Peyer's patch (tissue), 4 donors: ENCODE data around the gene CCDC85B. TPM values are rescaled to one million over a fixed set of nuclear protein-coding genes. Genes with fewer than 3 reads are reported as not detected.

Experiments used
- DNase-seq, 3 donors: peaks; one replicate each; pipeline ENCODE4 v3.0.0-alpha.2; 2017 to 2019
- H3K27ac ChIP-seq, 4 donors: fragments of 200-600 bp; sonication (generic); one replicate each; pipeline ENCODE4 v1.5.1; 2016 to 2019
- H3K27me3 ChIP-seq, 2 donors: fragments of 200-600 bp; sonication (generic); one replicate each; pipeline ENCODE4 v1.5.1; 2019
- H3K36me3 ChIP-seq, 3 donors: fragments of 200-600 bp; sonication (generic); one replicate each; pipeline ENCODE4 v1.5.1; 2016 to 2019
- H3K4me1 ChIP-seq, 4 donors: fragments of 200-600 bp; sonication (generic); one replicate each; pipeline ENCODE4 v1.5.1; 2016 to 2019
- H3K4me3 ChIP-seq, 4 donors: fragments of 200-600 bp; sonication (generic); 1 replicate in 3 of 4; 2 replicates in 1 of 4; pipeline ENCODE4 v1.5.1; 2016 to 2019; ENCODE audit warnings: mild to moderate bottlenecking in 1 of 4
- H3K9me3 ChIP-seq, 4 donors: fragments of 200-600 bp; sonication (generic); one replicate each; pipeline ENCODE4 v1.5.1; 2016 to 2019; ENCODE audit warnings: mild to moderate bottlenecking in 1 of 4
- CTCF ChIP-seq, 6 experiments: fragments of 450-650 bp in 4 of 6; fragments of 200-600 bp in 2 of 6; sonication (generic) in 1 of 6; IDR thresholded peaks; one replicate each; pipeline ENCODE4 v1.5.1; 2017 to 2019; ENCODE audit warnings: antibody characterized with exemption in 6 of 6, mild to moderate bottlenecking in 3 of 6, moderate library complexity in 1 of 6
- POLR2A ChIP-seq, 2 donors: fragments of 450-650 bp; IDR thresholded peaks; one replicate each; pipeline ENCODE4 v1.5.1; 2017; ENCODE audit warnings: antibody characterized with exemption in 2 of 2, mild to moderate bottlenecking in 2 of 2, moderate library complexity in 2 of 2
- total RNA-seq, 4 donors: library from RNA; depleted of rRNA; stranded (reverse); fragments of >200 nt; gene quantifications; one replicate each; pipeline ENCODE4 v1.1.0, GENCODE V29; 2016

Gene CCDC85B
- total RNA-seq, 4 donors from 2014 or later, result 3.5 to 12.4 (median 7.4) TPM

DNA sequence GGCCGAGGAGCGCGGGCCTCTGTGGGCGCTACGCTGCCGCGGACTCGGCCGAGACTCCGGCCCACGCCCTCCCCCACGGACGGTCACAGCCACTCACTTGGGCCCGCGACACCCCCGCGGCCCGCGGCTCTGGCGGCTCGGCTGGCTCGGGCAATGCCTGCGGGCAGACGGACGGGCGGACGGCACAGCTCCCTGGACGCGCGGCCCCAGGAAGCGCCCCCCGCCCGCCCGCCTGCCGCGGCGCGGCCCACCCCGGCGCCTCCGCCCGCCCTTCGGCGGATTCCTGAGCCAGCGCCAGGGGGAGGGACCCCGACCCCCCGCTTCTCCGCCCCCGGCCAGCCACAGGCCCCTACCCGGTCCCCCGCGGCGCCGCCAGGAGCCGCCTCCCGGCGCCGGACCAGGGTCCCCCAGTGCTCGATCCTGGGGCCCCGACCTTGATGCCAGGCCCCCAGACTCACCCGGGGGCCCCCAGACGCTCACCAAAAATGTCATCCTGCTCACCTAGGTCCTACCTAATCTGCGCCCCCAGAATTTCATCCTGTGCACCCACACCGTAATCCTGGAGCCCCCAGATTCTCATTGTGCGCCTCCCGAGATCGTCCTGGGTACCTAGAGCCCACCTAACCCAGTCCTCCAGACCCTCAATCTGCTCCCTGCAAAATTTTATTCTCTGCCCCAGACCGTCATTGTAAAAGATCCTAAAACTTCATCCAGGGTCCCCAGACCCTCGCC lies 17.7 kb upstream of the CCDC85B start, which contains the start of gene EFEMP2:
EFEMP2 (minus strand) TSS at position 215 of the 732 bp plus-strand sequence. CDS start 446 bp downstream, outside the sequence.
- H3K4me3 ChIP-seq, result peak within 1 kb of the TSS; percentile 33 to 58 (median 54)
- H3K27ac ChIP-seq, result peak within 1 kb of the TSS; percentile 62 to 85 (median 78)
- DNase-seq, result no peak
- H3K36me3 ChIP-seq, result no peaks in the 10 kb centered on the region
- H3K27me3 ChIP-seq, result no peaks in the 10 kb centered on the region
- peaks cover 0 to 22% (median 9%) of the 10 kb centered on the region in 4 donors for H3K4me1 ChIP-seq
- no peaks in the 10 kb centered on the region for H3K9me3 ChIP-seq
- no peak for TF ChIP-seq CTCF (IDR thresholded peaks at IDR 0.05)
- no peak for TF ChIP-seq POLR2A (IDR thresholded peaks at IDR 0.05)

- Histone ChIP-seq H3K9me3 (no peaks in the 10 kb centered on the region), H3K36me3 (no peaks in the 10 kb centered on the region), H3K27ac (peak overlapping the region; percentile 62 to 85 (median 78)), H3K4me1 (peaks cover 0 to 22% (median 9%) of the 10 kb centered on the region in 4 donors), H3K27me3 (no peaks in the 10 kb centered on the region), H3K4me3 (peak overlapping the region; percentile 33 to 58 (median 54))
- TF ChIP-seq POLR2A (IDR thresholded peaks at IDR 0.05) (peak; percentile 58 to 86), CTCF (IDR thresholded peaks at IDR 0.05) (peak in 2 of 6 experiments; percentile 7 to 12)
- DNase-seq, result peak; percentile 96 to 98 (median 97)
Observed at GRCh38 chr11:65873318-65874156, 16.9 kb upstream of the CCDC85B start.

GRCh38 chr11:65879617-65880016 lies 10.9 kb upstream of the CCDC85B start, which contains the start of gene CTSW:
TSS of gene CTSW (plus strand) at chr11:65879837. CDS start at chr11:65879855, 18 bp downstream.
- no peaks in the 10 kb centered on the region for H3K27me3 ChIP-seq
- TF ChIP-seq CTCF (IDR thresholded peaks at IDR 0.05) (no peak), POLR2A (IDR thresholded peaks at IDR 0.05) (no peak)
- H3K9me3 ChIP-seq, result no peaks in the 10 kb centered on the region
- no peak for DNase-seq
- H3K36me3 ChIP-seq, result peaks cover 0 to 26% (median 0%) of the 10 kb centered on the region in 3 donors
- no peak within 1 kb of the TSS for H3K4me3 ChIP-seq
- H3K4me1 ChIP-seq, result peaks cover 0 to 5% (median 0%) of the 10 kb centered on the region in 4 donors
- H3K27ac ChIP-seq, result peak within 1 kb of the TSS in 1 of 4 donors; percentile 21

DNA sequence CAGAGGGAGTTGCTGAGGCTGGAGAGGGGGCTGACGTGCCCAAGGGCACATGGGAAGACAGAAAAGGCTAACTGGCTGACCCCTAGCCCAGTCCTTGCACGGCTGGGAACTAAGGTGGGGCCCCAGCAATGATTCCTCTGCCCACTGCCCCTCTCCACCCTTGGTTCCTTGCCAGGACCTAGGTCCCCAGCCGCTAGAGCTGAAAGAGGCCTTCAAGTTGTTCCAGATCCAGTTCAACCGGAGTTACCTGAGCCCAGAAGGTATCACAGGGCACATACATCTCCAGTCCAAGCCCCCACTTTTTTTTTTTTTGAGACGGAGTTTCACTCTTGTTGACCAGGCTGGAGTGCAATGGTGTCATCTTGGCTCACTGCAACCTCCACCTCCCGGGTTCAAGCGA lies 10.4 kb upstream of the CCDC85B start:
- H3K27ac ChIP-seq, result peak overlapping the region in 1 of 4 donors; percentile 14
- H3K4me3 ChIP-seq, result no peak overlapping the region
- peaks cover 0 to 8% (median 2%) of the 10 kb centered on the region in 4 donors for H3K4me1 ChIP-seq
- no peak for DNase-seq
- H3K36me3 ChIP-seq, result peaks cover 0 to 26% (median 0%) of the 10 kb centered on the region in 3 donors
- H3K27me3 ChIP-seq, result no peaks in the 10 kb centered on the region
- no peaks in the 10 kb centered on the region for H3K9me3 ChIP-seq
- TF ChIP-seq CTCF (IDR thresholded peaks at IDR 0.05), result no peak
- no peak for TF ChIP-seq POLR2A (IDR thresholded peaks at IDR 0.05)

DNA sequence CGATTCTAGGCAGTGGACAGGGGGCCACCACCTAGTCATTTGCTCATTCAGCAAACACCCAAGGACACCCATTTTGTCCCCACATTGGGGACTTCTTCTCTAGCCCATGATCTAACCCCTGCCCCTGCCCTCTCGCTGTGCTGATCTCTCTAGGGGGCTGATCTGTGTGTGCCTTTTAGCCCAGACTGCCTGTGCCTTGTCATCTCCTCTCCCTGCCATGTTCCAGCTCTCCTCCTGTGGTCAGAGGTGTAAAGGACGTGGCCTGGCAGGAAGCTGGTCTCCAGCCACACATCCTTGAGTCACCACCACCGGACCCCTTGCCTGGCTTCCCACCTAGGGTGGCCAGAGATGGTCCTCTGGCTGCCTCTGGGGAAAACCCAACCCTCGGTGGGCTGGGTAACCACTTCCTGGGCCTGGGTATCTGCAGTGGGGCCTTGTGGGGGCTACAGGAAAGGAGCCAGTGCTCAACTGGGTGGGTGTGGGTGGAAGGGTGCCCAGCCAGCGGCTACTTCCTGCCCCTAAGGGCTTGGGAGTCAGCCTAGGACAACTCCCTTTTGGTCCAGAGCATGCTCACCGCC lies 9.5 kb upstream of the CCDC85B start:
- H3K9me3 ChIP-seq, result no peaks in the 10 kb centered on the region
- H3K4me3 ChIP-seq, result no peak overlapping the region
- no peaks in the 10 kb centered on the region for H3K27me3 ChIP-seq
- TF ChIP-seq CTCF (IDR thresholded peaks at IDR 0.05) (no peak), POLR2A (IDR thresholded peaks at IDR 0.05) (no peak)
- no peak for DNase-seq
- peak overlapping the region in 1 of 4 donors; percentile 21 for H3K27ac ChIP-seq
- peaks cover 0 to 13% (median 4%) of the 10 kb centered on the region in 4 donors for H3K4me1 ChIP-seq
- peaks cover 0 to 32% (median 0%) of the 10 kb centered on the region in 3 donors for H3K36me3 ChIP-seq
